ENCODE measurements around the gene RPL11.
"Not testable (repeated sequence)": the region's sequence is repeated elsewhere in the genome, so short reads cannot be mapped to it uniquely, and the experiment has no call there.

RPL11 gene

DNA sequence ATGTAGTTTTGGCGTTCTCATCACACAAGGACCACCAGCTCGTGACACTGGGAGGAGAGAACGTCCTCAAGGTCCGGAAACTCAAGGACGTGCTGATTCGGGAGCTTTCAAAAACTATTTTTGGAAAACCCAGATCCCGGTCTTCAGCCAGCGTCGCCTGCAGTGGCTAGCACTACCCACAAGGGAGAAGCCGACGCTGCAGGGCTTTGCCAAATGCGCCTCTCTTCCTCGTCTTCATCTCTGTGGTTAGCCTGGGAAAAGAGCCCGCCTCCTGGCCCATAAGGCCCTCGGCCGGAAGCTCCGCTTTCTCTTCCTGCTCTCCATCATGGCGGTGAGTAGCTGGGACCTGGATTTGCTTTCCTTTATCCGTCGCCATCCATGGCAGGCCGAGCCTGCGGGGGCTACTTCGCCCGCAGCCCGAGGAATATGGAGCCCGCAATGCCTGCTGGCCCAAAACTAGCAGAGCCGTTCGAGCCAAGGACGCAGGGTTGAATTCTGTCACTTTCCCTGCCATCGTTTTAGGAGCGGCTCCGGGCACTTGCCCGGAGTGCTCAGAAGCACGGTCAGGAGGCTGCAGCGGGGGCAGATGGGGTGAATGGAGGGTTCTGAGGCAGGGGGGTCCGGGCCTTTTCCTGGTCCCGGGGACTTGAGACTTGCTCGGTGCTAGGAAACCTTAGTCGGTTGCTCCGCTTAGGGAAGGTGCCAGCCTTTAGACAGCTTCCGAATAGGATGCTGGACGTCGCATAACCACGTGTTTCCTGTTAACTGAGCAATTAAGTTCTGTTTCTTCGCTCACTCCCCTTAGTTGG lies at the start of gene RPL11:
TSS of gene RPL11 (plus strand) at position 308 of the 809 bp plus-strand sequence. CDS start at position 326, 18 bp downstream.
- peak; percentile 79 for TF ChIP-seq CTCF (IDR thresholded peaks at IDR 0.05; ENCODE audit: low read depth, low read length)
- peak within 1 kb of the TSS; percentile 99 for H3K4me3 ChIP-seq (ENCODE audit: low read depth, low read length)

- no peak for TF ChIP-seq CTCF (IDR thresholded peaks at IDR 0.05; ENCODE audit: low read depth, low read length)
- no peak overlapping the region for H3K4me3 ChIP-seq (ENCODE audit: low read depth, low read length)
Measured at GRCh38 chr1:23643736-23644554, 47.7 kb upstream of the RPL11 start.

GRCh38 chr1:23644555-23644866 lies 47.1 kb upstream of the RPL11 start:
- TF ChIP-seq CTCF (IDR thresholded peaks at IDR 0.05; ENCODE audit: low read depth, low read length) = no peak

DNA sequence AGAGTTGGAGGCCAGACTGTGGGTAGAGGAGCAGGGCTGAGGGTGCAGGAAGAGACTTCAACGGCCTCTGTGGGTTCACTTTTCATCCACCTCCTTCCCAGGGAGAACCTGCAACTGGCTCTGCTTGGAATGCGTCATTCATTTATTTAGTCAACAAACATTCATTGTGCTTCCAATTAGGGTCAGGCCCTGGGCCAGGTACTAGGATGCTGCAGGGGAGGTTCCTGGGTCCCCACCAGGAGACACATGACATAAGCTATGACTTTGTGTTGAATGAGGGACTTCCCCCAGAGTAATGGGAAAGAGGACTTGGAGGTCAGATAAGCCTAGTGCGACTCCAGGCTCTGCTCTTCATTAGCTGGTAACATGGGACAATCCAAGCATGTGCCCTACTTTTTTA lies 46.3 kb upstream of the RPL11 start:
- no peak for TF ChIP-seq CTCF (IDR thresholded peaks at IDR 0.05; ENCODE audit: low read depth, low read length)

More at GRCh38 chr1:23644555-23644866, 47.1 kb upstream of the RPL11 start:
- no peak overlapping the region for H3K4me3 ChIP-seq (ENCODE audit: low read depth, low read length)

DNA sequence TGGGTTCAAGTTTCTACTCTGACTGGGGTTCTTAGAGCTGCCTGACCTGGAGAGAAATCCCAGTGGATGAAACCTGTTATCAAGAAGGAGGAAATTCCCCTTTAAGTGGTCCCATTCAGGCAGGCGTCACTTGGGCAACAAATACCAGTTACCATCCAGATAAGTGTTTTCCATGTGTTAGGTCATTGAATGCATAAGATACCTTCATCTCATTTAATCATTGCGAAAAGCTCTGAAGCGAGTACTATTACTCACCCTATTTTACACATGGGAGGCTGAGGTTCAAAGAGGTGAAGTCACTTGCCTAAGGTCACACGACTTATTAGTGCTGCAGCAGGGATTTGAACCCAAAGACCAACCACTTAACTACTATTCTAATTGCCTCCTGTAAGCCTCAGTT lies 45.5 kb upstream of the RPL11 start:
- no peak overlapping the region for H3K4me3 ChIP-seq (ENCODE audit: low read depth, low read length)
- no peak for TF ChIP-seq CTCF (IDR thresholded peaks at IDR 0.05; ENCODE audit: low read depth, low read length)

More for the DNA sequence above, 46.3 kb upstream of the RPL11 start:
- no peak overlapping the region for H3K4me3 ChIP-seq (ENCODE audit: low read depth, low read length)

DNA sequence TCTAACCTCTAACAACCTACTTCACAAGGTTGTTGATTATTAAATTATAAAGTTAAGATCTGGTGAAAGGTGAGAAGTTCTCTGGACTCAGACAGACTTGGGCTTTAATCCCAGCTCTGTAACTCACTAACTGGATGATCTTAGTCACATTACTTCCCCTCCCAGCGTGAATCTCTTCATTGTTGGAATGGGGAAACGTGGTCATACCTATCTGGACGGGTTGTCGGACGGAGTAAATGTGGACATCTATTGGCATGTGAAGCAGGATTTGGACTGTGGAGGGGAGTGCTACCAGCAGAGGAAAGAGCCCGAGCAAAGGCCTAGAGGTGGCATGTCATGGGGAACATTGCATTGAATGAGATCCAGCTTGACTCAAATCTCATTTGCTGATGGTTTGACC lies 45.1 kb upstream of the RPL11 start:
- TF ChIP-seq CTCF (IDR thresholded peaks at IDR 0.05; ENCODE audit: low read depth, low read length) = no peak
- H3K4me3 ChIP-seq (ENCODE audit: low read depth, low read length) = no peak overlapping the region

- no peak overlapping the region for H3K4me3 ChIP-seq (ENCODE audit: low read depth, low read length)
- TF ChIP-seq CTCF (IDR thresholded peaks at IDR 0.05; ENCODE audit: low read depth, low read length) = no peak
Measured at GRCh38 chr1:23648576-23648975, 43.0 kb upstream of the RPL11 start.

DNA sequence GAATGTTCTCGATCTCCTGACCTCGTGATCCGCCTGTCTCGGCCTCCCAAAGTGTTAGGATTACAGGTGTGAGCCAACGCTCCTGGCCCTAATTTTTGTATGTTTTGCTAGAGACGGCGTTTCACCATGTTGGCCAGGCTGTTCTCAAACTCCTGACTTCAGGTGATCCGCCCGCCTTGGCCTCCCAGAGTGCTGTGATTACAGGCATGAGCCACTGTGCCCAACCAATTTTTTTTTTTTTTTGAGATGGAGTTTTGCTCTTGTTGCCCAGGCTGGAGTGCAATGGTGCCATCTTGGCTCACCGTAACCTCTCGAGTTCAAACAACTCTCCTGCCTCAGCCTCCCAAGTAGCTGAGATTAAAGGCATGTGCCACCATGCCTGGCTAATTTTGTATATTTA lies 42.4 kb upstream of the RPL11 start:
- not testable (repeated sequence) for H3K4me3 ChIP-seq (ENCODE audit: low read depth, low read length)

All from WI38 (cell line).